ENCODE measurements around the gene IGF1R. TPM values are rescaled to one million over a fixed set of nuclear protein-coding genes. Genes with fewer than 3 reads are reported as not detected.

IGF1R gene
- total RNA-seq, 1 donor from 2014 or later = 23.5 TPM

DNA sequence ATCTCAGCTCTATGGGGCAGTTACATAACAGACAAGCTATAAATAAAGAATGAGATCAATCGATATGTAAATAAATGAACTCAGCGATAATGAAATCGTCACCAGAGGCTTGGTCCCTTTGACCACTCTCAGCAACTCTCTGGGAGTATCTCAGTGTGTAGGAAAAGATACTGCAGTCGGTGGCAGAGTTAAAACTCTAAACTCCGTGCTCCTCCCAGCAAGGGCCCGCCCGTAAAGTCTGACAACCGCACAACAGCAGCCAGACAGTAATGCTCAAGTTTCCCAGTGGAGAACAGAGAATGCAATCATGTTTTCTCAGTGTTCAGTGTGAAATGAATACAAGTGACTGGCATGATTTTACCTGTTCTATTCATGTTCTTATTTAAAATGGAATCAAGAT lies 28.3 kb upstream of the IGF1R start:
- Histone ChIP-seq H3K4me2 (no peak overlapping the region), H3K9ac (no peak overlapping the region), H3K9me3 (ENCODE audit: low read depth) (no peaks in the 10 kb centered on the region), H3K36me3 (no peaks in the 10 kb centered on the region), H3K27ac (no peak overlapping the region), H3K4me1 (no peaks in the 10 kb centered on the region), H4K20me1 (ENCODE audit: low read depth) (no peaks in the 10 kb centered on the region), H3K79me2 (ENCODE audit: low read depth) (no peaks in the 10 kb centered on the region), H3K4me3 (no peak overlapping the region), H3K27me3 (no peaks in the 10 kb centered on the region), H3F3A (ENCODE audit: low read depth) (no peaks in the 10 kb centered on the region), H2AFZ (replicated peaks) (no peak overlapping the region)
- no peak overlapping the region for H3K4me3 Mint-ChIP-seq
- H3K36me3 Mint-ChIP-seq = no peaks in the 10 kb centered on the region
- no peaks in the 10 kb centered on the region for H3K9me3 Mint-ChIP-seq
- H3K27ac Mint-ChIP-seq = no peak overlapping the region
- DNase-seq (ENCODE audit: low spot score) = no peak
- TF ChIP-seq, protein P1, sequence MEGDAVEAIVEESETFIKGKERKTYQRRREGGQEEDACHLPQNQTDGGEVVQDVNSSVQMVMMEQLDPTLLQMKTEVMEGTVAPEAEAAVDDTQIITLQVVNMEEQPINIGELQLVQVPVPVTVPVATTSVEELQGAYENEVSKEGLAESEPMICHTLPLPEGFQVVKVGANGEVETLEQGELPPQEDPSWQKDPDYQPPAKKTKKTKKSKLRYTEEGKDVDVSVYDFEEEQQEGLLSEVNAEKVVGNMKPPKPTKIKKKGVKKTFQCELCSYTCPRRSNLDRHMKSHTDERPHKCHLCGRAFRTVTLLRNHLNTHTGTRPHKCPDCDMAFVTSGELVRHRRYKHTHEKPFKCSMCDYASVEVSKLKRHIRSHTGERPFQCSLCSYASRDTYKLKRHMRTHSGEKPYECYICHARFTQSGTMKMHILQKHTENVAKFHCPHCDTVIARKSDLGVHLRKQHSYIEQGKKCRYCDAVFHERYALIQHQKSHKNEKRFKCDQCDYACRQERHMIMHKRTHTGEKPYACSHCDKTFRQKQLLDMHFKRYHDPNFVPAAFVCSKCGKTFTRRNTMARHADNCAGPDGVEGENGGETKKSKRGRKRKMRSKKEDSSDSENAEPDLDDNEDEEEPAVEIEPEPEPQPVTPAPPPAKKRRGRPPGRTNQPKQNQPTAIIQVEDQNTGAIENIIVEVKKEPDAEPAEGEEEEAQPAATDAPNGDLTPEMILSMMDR (IDR thresholded peaks at IDR 0.05) = no peak
- TF ChIP-seq EZH2 (IDR thresholded peaks at IDR 0.05) = no peak
- no peak for TF ChIP-seq EZH2phosphoT487 (IDR thresholded peaks at IDR 0.05)
- H3K27me3 Mint-ChIP-seq (ENCODE audit: insufficient read depth, low read depth) = no peaks in the 10 kb centered on the region
- H3K4me1 Mint-ChIP-seq = peaks cover 7% of the 10 kb centered on the region

DNA sequence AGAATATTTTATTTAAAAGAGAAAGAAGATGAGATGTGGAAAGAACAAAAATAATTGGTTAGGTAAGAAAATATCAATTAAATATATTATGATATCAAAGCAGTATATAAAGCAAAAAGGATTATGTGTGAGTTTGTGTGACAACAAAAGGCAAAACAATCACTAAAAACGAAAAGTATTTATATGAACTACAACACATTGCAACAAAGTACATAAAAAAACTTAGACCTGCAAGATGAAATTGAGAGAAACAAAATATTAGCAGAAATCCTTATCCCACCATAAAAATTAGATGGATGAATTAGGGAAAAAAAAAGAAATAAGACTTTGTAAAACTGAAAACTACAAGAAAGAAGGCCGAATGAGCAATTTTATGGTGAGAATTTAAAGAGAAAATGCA lies 27.3 kb upstream of the IGF1R start:
- Mint-ChIP-seq H3K4me1 (peaks cover 8% of the 10 kb centered on the region), H3K27me3 (ENCODE audit: insufficient read depth, low read depth) (no peaks in the 10 kb centered on the region), H3K4me3 (no peak overlapping the region), H3K27ac (no peak overlapping the region), H3K36me3 (no peaks in the 10 kb centered on the region), H3K9me3 (no peaks in the 10 kb centered on the region)
- Histone ChIP-seq H3K4me3 (no peak overlapping the region), H4K20me1 (ENCODE audit: low read depth) (no peaks in the 10 kb centered on the region), H3K9ac (no peak overlapping the region), H3F3A (ENCODE audit: low read depth) (no peaks in the 10 kb centered on the region), H3K9me3 (ENCODE audit: low read depth) (no peaks in the 10 kb centered on the region), H3K36me3 (no peaks in the 10 kb centered on the region), H3K79me2 (ENCODE audit: low read depth) (no peaks in the 10 kb centered on the region), H3K4me2 (no peak overlapping the region), H3K27ac (no peak overlapping the region), H3K27me3 (no peaks in the 10 kb centered on the region), H2AFZ (replicated peaks) (no peak overlapping the region), H3K4me1 (no peaks in the 10 kb centered on the region)
- TF ChIP-seq, protein P1 (IDR thresholded peaks at IDR 0.05) = no peak
- TF ChIP-seq EZH2phosphoT487 (IDR thresholded peaks at IDR 0.05) (no peak), EZH2 (IDR thresholded peaks at IDR 0.05) (no peak)
- no peak for DNase-seq (ENCODE audit: low spot score)

DNA sequence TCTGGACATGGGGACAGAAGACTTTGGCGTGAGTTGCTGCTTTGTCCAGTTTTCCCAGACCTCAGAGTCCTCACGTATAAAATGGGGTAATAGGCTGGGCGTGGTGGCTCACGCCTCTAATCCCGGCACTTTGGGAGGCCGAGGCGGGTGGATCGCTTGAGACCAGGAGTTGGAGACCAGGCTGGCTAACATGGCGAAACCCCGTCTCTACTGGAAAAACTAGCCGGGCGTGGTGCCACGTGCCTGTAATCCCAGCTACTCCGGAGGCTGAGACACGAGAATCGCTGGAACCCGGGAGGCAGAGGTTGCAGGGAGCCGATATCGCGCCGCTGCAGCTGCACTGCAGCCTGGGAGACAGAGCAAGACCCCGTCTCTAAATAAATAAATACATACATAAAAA lies 22.7 kb upstream of the IGF1R start:
- H3K27ac Mint-ChIP-seq = no peak overlapping the region

More for the DNA sequence above, 22.7 kb upstream of the IGF1R start:
- Mint-ChIP-seq H3K9me3 (no peaks in the 10 kb centered on the region), H3K4me3 (no peak overlapping the region), H3K4me1 (peaks cover 6% of the 10 kb centered on the region), H3K36me3 (no peaks in the 10 kb centered on the region), H3K27me3 (ENCODE audit: insufficient read depth, low read depth) (peaks cover 8% of the 10 kb centered on the region)
- Histone ChIP-seq H3K79me2 (ENCODE audit: low read depth) (no peaks in the 10 kb centered on the region), H3K27me3 (no peaks in the 10 kb centered on the region), H3K36me3 (no peaks in the 10 kb centered on the region), H3K9me3 (ENCODE audit: low read depth) (no peaks in the 10 kb centered on the region), H2AFZ (replicated peaks) (no peak overlapping the region), H3K27ac (no peak overlapping the region), H3K4me1 (no peaks in the 10 kb centered on the region), H3K9ac (no peak overlapping the region), H4K20me1 (ENCODE audit: low read depth) (no peaks in the 10 kb centered on the region), H3K4me3 (no peak overlapping the region), H3K4me2 (no peak overlapping the region), H3F3A (ENCODE audit: low read depth) (no peaks in the 10 kb centered on the region)
- TF ChIP-seq EZH2 (IDR thresholded peaks at IDR 0.05) = no peak
- TF ChIP-seq, protein P1 (IDR thresholded peaks at IDR 0.05) = no peak
- no peak for TF ChIP-seq EZH2phosphoT487 (IDR thresholded peaks at IDR 0.05)
- no peak for DNase-seq (ENCODE audit: low spot score)

Measured in neural progenitor cell (in vitro differentiated cells).